A673 (cell line): ENCODE results near the gene FUT8.

ENCODE experiments used
- CTCF ChIP-seq: fragments of 300-800, 200-600 bp; sonication (generic); conservative IDR thresholded peaks from 2 replicates; pipeline ENCODE4 v1.5.1; 2017; ENCODE audit warnings: low read depth, mild to moderate bottlenecking, antibody characterized with exemption, low read length, moderate library complexity, mixed read lengths
- EZH2 ChIP-seq: fragments of 200-600 bp; sonication (generic); IDR thresholded peaks from 2 replicates; pipeline ENCODE4 v1.6.1; 2017; ENCODE audit warnings: borderline replicate concordance, low read depth, mild to moderate bottlenecking, mixed read lengths, antibody characterized with exemption, low read length; ENCODE audit not compliant: poor library complexity, severe bottlenecking

- TF ChIP-seq CTCF (no peak), EZH2 (no peak)
Observed at GRCh38 chr14:65549429-65549828, 136.9 kb downstream of the FUT8 start.
